Tibial artery (tissue), 4 donors: ENCODE measurements around the gene DQX1.

Source experiments
- DNase-seq, 2 donors: peaks; one replicate each; pipeline ENCODE4 v3.0.0-alpha.2; 2019
- H3K27ac ChIP-seq, 2 donors: fragments of 200-600 bp; sonication (generic) in 1 of 2; 1 replicate in 1 of 2; 2 replicates in 1 of 2; pipeline ENCODE4 v1.5.1; 2018 to 2019; ENCODE audit warnings: mild to moderate bottlenecking in 1 of 2
- H3K27me3 ChIP-seq, 2 donors: fragments of 200-600 bp; sonication (generic) in 1 of 2; one replicate each; pipeline versions ENCODE4 v1.5.1 to v1.6.0; 2016 to 2019
- H3K36me3 ChIP-seq, 3 donors: fragments of 200-600 bp; sonication (generic) in 2 of 3; one replicate each; pipeline ENCODE4 v1.5.1; 2016 to 2019; ENCODE audit warnings: mild to moderate bottlenecking in 2 of 3
- H3K4me1 ChIP-seq, 4 donors: fragments of 200-600 bp; sonication (generic) in 2 of 4; 1 replicate in 3 of 4; 2 replicates in 1 of 4; pipeline ENCODE4 v1.5.1; 2016 to 2019
- H3K4me3 ChIP-seq, 2 donors: fragments of 200-600 bp; sonication (generic) in 1 of 2; 1 replicate in 1 of 2; 2 replicates in 1 of 2; pipeline ENCODE4 v1.5.1; 2018 to 2019; ENCODE audit warnings: mild to moderate bottlenecking in 2 of 2
- H3K9me3 ChIP-seq, 3 donors: fragments of 200-600 bp; sonication (generic) in 1 of 3; one replicate each; pipeline ENCODE4 v1.5.1; 2016 to 2019
- intact Hi-C: fragments of 100-400 bp; cut with DNase I; formaldehyde crosslinking; loops from one replicate; pipeline ENCODE4 v1.15.0; 2023; ENCODE audit warnings: low total_unique reads
- TF ChIP-seq, protein P1 (sequence below), 2 experiments: fragments of 200-600 bp in 1 of 2; fragments of 450-650 bp in 1 of 2; IDR thresholded peaks; one replicate each; pipeline ENCODE4 v1.5.1; 2017 to 2019; ENCODE audit warnings: antibody characterized with exemption in 2 of 2, mild to moderate bottlenecking in 1 of 2, moderate library complexity in 1 of 2

The DQX1 gene

DNA sequence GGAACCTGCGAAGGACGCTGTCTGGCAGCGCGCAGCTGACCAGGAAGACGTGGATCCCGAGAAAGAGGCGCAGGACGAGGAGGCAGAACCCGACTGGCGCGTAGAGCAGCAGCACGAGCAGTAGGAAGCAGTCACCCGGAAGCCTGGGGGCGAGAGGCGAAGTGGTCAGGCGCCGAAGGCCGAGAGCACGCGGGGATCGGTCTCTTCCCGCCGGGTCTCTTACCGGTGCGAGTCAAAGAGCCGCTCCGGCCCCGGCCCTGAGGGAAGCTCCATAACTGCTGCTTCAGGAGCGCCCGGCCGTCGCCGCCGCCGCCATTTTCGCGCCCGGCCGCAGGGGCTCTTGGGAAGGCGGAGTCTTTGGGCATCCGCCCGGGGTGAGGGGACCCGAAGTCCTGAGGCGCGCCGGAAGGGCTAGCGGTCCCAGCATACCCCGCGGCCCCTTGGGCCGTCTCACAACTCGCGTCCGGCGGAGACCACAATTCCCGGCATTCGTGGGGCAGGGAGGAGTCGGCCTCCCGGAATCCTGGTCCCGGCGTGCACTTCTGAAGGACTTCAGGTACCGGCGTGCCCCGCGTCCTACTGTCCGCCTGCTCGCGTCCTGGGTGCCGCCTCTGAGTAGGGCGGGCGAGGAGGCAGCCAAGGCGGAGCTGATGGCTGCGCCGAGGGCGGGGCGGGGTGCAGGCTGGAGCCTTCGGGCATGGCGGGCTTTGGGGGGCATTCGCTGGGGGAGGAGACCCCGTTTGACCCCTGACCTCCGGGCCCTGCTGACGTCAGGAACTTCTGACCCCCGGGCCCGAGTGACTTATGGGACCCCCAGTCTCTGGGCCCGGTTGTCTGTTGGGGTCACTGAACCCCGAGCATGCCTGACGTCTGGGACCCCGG is 3.6 kb upstream of the DQX1 start, which contains the start of the genes AUP1 and HTRA2:
TSS of gene AUP1 (minus strand) at position 350 of the 882 bp plus-strand sequence. CDS start at position 273, 77 bp downstream.
TSS of gene HTRA2 (plus strand) at position 577 of the 882 bp plus-strand sequence. CDS start at position 651, 74 bp downstream.
- TF ChIP-seq, protein P1, sequence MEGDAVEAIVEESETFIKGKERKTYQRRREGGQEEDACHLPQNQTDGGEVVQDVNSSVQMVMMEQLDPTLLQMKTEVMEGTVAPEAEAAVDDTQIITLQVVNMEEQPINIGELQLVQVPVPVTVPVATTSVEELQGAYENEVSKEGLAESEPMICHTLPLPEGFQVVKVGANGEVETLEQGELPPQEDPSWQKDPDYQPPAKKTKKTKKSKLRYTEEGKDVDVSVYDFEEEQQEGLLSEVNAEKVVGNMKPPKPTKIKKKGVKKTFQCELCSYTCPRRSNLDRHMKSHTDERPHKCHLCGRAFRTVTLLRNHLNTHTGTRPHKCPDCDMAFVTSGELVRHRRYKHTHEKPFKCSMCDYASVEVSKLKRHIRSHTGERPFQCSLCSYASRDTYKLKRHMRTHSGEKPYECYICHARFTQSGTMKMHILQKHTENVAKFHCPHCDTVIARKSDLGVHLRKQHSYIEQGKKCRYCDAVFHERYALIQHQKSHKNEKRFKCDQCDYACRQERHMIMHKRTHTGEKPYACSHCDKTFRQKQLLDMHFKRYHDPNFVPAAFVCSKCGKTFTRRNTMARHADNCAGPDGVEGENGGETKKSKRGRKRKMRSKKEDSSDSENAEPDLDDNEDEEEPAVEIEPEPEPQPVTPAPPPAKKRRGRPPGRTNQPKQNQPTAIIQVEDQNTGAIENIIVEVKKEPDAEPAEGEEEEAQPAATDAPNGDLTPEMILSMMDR (IDR thresholded peaks at IDR 0.05): peak in 1 of 2 experiments; percentile 26
- Histone ChIP-seq H3K27ac (peak within 1 kb of the TSS; percentile 86), H3K4me1 (peaks cover 0 to 28% (median 25%) of the 10 kb centered on the region in 4 donors), H3K36me3 (peaks cover 21 to 56% (median 34%) of the 10 kb centered on the region in 3 donors), H3K4me3 (peak within 1 kb of the TSS; percentile 78 to 98), H3K9me3 (no peaks in the 10 kb centered on the region), H3K27me3 (no peaks in the 10 kb centered on the region)
- DNase-seq: peak; percentile 98 to 99
- intact Hi-C loops: loop anchor here (5.0 kb wide), 2 partner anchors 47 to 58 kb away; partner anchors contain the start of genes CCDC142 and TTC31

DNA sequence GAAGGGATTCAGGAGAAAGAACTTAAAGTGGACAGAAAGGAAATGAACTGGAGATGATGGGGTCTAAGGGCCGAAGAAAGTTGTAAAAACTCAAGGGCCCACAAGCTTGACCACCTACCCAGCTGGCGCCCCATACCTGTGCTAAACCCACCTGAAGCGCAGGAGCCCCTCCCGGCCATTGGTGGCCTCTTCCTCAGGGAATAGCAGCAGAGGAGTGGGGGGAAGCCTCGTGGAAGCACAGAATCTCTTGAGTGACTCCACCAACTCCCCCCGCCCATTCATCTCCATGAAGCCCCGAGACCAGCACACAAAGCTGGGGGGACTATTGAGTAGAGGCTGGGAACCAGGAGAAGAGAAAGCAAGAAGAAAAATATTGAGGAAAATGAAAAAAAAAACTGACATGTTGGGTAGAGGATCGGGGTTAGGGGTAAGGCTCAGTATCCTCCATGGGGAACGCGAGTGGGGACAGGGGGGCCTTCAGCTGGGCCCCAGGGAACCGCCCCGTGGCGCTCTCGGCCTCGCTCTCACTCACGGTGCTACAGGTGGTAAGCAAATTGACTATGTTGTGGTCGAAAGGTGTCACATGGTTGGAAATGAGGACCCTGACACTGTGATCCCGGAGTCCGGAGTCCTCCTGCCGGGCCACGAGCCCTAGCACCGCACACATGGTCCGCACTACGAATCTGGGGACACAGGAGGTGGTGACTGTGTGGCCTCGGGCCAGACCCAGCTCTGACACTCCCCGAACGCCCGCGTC is 2.7 kb upstream of the DQX1 start:
- intact Hi-C loops: loop anchor here (5.0 kb wide), 2 partner anchors 46 to 59 kb away; partner anchors contain the start of genes CCDC142 and TTC31
- H3K4me1 ChIP-seq: peaks cover 0 to 28% (median 25%) of the 10 kb centered on the region in 4 donors
- H3K27ac ChIP-seq: peak overlapping the region; percentile 86
- peaks cover 21 to 50% (median 34%) of the 10 kb centered on the region in 3 donors for H3K36me3 ChIP-seq
- H3K9me3 ChIP-seq: no peaks in the 10 kb centered on the region
- H3K4me3 ChIP-seq: peak overlapping the region; percentile 78 to 98
- DNase-seq: no peak
- TF ChIP-seq, protein P1 (IDR thresholded peaks at IDR 0.05): no peak
- no peaks in the 10 kb centered on the region for H3K27me3 ChIP-seq

DNA sequence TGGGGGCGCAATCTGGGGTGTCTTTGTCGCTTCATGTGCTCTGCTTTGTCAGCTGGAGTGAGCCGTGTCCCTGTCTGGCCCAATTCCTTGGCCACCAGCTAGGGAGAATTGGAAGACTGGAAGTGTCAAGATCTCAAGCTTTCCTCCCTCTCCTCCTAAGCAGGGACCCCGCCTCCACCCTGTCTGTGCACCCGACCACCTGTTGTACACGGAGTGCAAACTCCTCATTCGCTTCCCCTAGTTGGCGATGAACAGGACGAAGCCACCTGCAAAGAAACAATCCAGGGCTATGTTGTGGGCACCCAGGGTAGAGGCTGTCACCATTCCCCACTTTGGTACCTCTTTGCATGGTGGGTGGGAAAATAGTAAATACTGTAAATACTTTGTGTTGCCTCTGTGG is 1.7 kb upstream of the DQX1 start:
- H3K9me3 ChIP-seq: no peaks in the 10 kb centered on the region
- H3K27ac ChIP-seq: no peak overlapping the region
- intact Hi-C loops: loop anchor here (5.0 kb wide), 2 partner anchors 45 to 60 kb away; partner anchors contain the start of genes CCDC142 and TTC31
- no peak overlapping the region for H3K4me3 ChIP-seq
- peaks cover 0 to 28% (median 25%) of the 10 kb centered on the region in 4 donors for H3K4me1 ChIP-seq
- no peaks in the 10 kb centered on the region for H3K27me3 ChIP-seq
- H3K36me3 ChIP-seq: peaks cover 21 to 40% (median 25%) of the 10 kb centered on the region in 3 donors
- no peak for DNase-seq
- TF ChIP-seq, protein P1 (IDR thresholded peaks at IDR 0.05): no peak

DNA sequence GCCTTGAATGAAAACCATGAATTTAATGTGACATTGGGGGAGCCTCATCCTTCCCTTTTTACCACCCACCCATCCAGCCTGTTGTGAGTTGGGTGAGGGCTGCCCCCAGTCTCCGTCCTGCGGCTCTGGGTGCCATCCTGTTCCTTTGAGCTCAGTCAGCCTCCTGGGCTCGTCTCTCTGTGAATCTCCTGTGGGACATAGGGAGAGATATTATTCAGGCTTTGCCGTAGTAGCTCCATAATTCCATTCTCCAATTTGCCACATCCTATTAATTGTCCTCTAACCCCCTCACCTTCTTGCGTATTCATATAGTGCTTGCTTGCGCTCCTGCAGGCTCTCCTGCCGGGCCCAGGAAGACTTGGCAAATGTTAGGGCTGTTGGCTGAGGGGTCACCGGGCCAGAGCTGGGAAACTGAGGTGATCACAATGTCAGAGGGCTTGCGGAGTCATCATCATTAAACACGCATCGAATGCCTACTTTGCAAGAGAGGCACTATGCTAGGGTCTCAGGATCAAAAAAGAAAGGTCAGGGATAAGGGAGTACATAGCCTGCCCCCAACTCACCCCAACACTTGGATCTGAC is 709 bp upstream of the DQX1 start:
- intact Hi-C loops: loop anchor here (5.0 kb wide), 2 partner anchors 44 to 61 kb away; partner anchors contain the start of genes CCDC142 and TTC31
- peaks cover 21 to 32% (median 21%) of the 10 kb centered on the region in 3 donors for H3K36me3 ChIP-seq
- H3K4me1 ChIP-seq: peaks cover 0 to 27% (median 24%) of the 10 kb centered on the region in 4 donors
- no peak overlapping the region for H3K4me3 ChIP-seq
- H3K27me3 ChIP-seq: no peaks in the 10 kb centered on the region
- TF ChIP-seq, protein P1 (IDR thresholded peaks at IDR 0.05): no peak
- H3K9me3 ChIP-seq: no peaks in the 10 kb centered on the region
- H3K27ac ChIP-seq: no peak overlapping the region
- DNase-seq: no peak
